HL-60 (cell line): ENCODE results near the gene CXXC4.

Source experiments
- DNase-seq, 2 experiments: peaks; one replicate each; pipeline ENCODE4 v3.0.0-alpha.2; 2010 to 2020; ENCODE audit warnings: low read depth in 1 of 2, low spot score in 1 of 2
- H3K27ac ChIP-seq: fragments of 250-450 bp; sonication (Bioruptor Pico); replicated peaks from 2 replicates; pipeline ENCODE4 v1.5.1; 2020; ENCODE audit warnings: mild to moderate bottlenecking, moderate library complexity
- H3K27me3 ChIP-seq: fragments of 250-450 bp; sonication (Bioruptor Pico); 2 replicates; pipeline ENCODE4 v1.5.1; 2021; ENCODE audit warnings: mild to moderate bottlenecking, moderate library complexity; ENCODE audit not compliant: insufficient read depth, poor library complexity, severe bottlenecking
- H3K4me3 ChIP-seq: replicated peaks from 2 replicates; pipeline ENCODE4 v1.5.1; 2011; ENCODE audit warnings: mild to moderate bottlenecking, control low read depth, low read length; ENCODE audit not compliant: insufficient read depth
- GABPA ChIP-seq: IDR thresholded peaks from 2 replicates; pipeline ENCODE4 v1.6.1; 2012; ENCODE audit warnings: low read depth
- POLR2AphosphoS5 ChIP-seq: IDR thresholded peaks from 2 replicates; pipeline ENCODE4 v1.6.1; 2012; ENCODE audit warnings: low read depth
- SPI1 ChIP-seq: IDR thresholded peaks from 2 replicates; pipeline ENCODE4 v1.6.1; 2012; ENCODE audit warnings: low read depth, mild to moderate bottlenecking, borderline replicate concordance
- TF ChIP-seq, protein P1 (sequence below): IDR thresholded peaks from one replicate; pipeline ENCODE4 v1.5.1; 2011; ENCODE audit warnings: low read length, control low read depth, inconsistent platforms; ENCODE audit not compliant: insufficient read depth
- TF ChIP-seq, protein P2 (sequence below): IDR thresholded peaks from 2 replicates; pipeline ENCODE4 v1.6.1; 2012; ENCODE audit warnings: low read depth; ENCODE audit not compliant: insufficient replicate concordance

The CXXC4 gene

DNA sequence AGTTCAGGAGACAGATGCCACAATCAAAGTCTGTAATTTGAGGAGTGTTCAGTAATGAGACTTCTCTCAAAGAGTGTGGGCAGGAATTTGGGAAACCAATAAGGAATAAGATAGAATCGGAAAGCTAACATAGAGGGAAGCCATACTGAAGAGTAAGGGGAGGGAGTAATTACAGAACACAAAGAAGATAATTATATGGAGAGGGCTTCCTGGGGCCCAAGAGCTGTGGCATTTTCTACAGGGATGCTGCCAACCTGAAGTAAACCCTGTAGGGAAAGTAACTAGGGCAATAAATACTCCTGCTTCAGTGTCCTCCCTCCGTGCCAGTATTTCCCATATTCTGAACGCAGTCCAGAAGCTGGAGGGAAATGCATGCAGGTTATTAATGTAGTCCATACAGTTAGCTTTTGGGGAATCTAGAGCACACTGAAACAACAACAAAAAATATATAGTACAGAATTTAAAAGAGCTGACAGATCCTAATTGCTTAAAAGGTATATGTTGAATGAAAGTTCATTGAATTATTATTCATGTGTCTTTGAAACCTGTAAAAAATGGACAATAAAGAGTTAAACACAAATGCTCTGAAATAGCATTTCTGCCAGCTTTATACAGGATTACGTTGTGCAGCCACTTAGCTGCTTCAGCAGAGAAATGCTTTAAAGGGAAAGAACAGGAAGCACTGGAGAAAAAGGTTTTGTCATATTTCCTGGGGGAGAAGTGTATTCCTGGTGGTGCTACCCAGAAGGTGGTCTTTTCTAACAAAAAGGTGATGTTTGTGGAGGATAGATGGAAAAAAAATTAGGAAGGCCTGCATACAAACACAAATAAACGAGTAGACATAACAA, 48.0 kb downstream of the CXXC4 start:
- Histone ChIP-seq H3K27ac (no peak overlapping the region), H3K4me3 (no peak overlapping the region), H3K27me3 (no peaks in the 10 kb centered on the region)
- TF ChIP-seq, protein P1, sequence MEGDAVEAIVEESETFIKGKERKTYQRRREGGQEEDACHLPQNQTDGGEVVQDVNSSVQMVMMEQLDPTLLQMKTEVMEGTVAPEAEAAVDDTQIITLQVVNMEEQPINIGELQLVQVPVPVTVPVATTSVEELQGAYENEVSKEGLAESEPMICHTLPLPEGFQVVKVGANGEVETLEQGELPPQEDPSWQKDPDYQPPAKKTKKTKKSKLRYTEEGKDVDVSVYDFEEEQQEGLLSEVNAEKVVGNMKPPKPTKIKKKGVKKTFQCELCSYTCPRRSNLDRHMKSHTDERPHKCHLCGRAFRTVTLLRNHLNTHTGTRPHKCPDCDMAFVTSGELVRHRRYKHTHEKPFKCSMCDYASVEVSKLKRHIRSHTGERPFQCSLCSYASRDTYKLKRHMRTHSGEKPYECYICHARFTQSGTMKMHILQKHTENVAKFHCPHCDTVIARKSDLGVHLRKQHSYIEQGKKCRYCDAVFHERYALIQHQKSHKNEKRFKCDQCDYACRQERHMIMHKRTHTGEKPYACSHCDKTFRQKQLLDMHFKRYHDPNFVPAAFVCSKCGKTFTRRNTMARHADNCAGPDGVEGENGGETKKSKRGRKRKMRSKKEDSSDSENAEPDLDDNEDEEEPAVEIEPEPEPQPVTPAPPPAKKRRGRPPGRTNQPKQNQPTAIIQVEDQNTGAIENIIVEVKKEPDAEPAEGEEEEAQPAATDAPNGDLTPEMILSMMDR = no peak
- no peak for TF ChIP-seq GABPA
- no peak for TF ChIP-seq SPI1
- TF ChIP-seq, protein P2, sequence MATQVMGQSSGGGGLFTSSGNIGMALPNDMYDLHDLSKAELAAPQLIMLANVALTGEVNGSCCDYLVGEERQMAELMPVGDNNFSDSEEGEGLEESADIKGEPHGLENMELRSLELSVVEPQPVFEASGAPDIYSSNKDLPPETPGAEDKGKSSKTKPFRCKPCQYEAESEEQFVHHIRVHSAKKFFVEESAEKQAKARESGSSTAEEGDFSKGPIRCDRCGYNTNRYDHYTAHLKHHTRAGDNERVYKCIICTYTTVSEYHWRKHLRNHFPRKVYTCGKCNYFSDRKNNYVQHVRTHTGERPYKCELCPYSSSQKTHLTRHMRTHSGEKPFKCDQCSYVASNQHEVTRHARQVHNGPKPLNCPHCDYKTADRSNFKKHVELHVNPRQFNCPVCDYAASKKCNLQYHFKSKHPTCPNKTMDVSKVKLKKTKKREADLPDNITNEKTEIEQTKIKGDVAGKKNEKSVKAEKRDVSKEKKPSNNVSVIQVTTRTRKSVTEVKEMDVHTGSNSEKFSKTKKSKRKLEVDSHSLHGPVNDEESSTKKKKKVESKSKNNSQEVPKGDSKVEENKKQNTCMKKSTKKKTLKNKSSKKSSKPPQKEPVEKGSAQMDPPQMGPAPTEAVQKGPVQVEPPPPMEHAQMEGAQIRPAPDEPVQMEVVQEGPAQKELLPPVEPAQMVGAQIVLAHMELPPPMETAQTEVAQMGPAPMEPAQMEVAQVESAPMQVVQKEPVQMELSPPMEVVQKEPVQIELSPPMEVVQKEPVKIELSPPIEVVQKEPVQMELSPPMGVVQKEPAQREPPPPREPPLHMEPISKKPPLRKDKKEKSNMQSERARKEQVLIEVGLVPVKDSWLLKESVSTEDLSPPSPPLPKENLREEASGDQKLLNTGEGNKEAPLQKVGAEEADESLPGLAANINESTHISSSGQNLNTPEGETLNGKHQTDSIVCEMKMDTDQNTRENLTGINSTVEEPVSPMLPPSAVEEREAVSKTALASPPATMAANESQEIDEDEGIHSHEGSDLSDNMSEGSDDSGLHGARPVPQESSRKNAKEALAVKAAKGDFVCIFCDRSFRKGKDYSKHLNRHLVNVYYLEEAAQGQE = no peak
- no peak for TF ChIP-seq POLR2AphosphoS5
- DNase-seq = no peak

DNA sequence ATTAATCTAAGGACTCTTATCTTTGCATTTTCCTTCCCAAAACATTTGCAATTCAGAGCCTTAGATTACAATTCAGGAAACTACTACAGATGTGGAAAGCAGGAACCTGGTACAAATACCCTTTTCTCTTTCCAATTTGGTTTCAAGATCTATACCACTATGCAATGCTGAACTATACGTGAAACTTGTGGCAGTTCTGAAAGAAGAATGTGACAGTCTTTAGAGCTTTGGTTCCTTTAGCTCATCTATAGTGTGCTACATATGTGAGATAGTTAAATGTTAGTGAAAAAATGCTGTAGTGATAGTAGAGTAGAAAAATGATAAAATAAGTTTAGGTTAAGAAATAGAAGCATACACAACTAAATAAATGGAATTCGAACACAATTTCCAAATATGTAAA, 50.0 kb downstream of the CXXC4 start:
- Histone ChIP-seq H3K27me3 (no peaks in the 10 kb centered on the region), H3K27ac (no peak overlapping the region), H3K4me3 (no peak overlapping the region)
- TF ChIP-seq POLR2AphosphoS5 (no peak), GABPA (no peak), SPI1 (no peak)
- TF ChIP-seq, protein P2 = no peak
- TF ChIP-seq, protein P1 = no peak
- no peak for DNase-seq

DNA sequence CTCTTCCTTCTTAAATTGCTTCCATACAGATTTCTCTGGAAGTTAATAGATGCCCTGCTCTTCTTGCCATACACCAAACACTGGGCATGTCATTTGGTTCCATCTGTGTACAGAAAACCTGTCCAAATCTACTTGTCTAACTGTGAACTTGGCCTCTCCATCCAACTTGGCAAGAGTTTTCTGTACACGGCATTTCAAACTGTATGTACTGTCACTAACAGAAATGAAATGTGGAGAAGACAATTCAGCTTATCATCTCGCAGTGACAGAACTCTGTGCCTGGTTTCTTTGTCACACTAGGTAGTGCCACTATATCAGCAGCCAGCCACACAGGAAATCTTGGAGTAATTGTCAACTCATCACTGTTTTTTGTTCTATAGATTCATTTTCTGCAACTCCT, 58.2 kb downstream of the CXXC4 start:
- TF ChIP-seq, protein P2 = no peak
- no peak for TF ChIP-seq POLR2AphosphoS5
- no peak for TF ChIP-seq GABPA
- TF ChIP-seq, protein P1 = no peak
- no peak for TF ChIP-seq SPI1
- no peaks in the 10 kb centered on the region for H3K27me3 ChIP-seq
- no peak overlapping the region for H3K27ac ChIP-seq
- H3K4me3 ChIP-seq = no peak overlapping the region
- DNase-seq = no peak
